Activated CD4-positive, CD25-positive, alpha-beta regulatory T cell treated with anti-CD3 and anti-CD28 coated beads, Interleukin-2, amount 50 U/mL, for 72 hours (primary cell): Measurements from ENCODE around the gene PRKCZ.
A peak's percentile ranks its signal among the peaks of the same experiment; 100 is the strongest.

Experiments used
- DNase-seq: peaks from one replicate; pipeline ENCODE4 v3.0.0; 2021

PRKCZ gene

DNA sequence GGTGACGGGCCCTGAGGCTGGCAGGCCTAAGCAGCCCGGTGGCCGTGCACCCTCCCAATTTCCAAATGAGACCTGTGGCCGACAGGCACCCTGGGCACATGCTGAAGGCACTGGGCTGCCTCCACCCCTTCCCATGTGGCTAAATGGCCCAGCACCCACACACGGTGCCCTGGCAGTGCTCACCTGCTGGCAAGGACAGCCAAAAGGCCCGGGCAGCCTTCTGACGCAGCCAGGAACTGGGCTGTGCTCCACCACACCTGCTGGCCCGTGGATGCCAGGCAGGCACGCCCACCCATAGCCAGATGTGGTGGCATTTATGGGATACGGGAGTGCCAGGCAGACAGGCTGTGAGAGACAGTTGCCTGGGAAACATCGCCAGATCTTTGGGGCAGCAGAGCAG, 148.4 kb downstream of the PRKCZ start:
- DNase-seq: no peak

GRCh38 chr1:2199042-2199810, 149.0 kb downstream of the PRKCZ start:
- DNase-seq: peak; percentile 74

- DNase-seq: no peak
Observed at GRCh38 chr1:2200308-2200943, 150.2 kb downstream of the PRKCZ start.

- no peak for DNase-seq
Observed at GRCh38 chr1:2201062-2201461, 150.9 kb downstream of the PRKCZ start.

DNA sequence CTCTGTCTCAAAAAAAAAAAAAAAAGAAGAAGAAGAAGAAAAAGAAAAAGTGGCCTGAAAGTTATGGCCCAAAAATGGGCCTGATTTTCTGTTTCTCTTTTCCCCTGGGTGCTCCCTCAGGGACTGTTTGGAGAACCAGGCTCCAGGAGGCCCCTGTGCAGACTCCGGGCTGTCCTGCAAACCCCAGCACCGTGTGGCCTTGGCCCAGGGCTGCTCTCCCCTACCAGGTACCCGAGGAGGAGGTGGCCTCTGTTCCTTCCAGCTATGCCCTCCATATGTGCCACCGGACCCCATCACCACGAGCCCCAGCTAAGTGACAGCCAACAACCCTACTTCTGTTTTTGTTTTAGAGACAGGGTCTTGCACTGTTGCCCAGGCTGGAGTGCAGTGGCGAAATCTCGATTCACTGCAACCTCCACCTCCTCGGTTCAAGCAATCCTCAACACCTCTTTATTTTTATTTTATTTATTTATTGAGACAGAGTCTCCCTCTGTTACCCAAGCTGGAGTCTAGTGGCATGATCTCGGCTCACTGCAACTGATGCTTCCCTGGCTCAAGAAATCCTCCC, 151.9 kb downstream of the PRKCZ start:
- DNase-seq: no peak

DNA sequence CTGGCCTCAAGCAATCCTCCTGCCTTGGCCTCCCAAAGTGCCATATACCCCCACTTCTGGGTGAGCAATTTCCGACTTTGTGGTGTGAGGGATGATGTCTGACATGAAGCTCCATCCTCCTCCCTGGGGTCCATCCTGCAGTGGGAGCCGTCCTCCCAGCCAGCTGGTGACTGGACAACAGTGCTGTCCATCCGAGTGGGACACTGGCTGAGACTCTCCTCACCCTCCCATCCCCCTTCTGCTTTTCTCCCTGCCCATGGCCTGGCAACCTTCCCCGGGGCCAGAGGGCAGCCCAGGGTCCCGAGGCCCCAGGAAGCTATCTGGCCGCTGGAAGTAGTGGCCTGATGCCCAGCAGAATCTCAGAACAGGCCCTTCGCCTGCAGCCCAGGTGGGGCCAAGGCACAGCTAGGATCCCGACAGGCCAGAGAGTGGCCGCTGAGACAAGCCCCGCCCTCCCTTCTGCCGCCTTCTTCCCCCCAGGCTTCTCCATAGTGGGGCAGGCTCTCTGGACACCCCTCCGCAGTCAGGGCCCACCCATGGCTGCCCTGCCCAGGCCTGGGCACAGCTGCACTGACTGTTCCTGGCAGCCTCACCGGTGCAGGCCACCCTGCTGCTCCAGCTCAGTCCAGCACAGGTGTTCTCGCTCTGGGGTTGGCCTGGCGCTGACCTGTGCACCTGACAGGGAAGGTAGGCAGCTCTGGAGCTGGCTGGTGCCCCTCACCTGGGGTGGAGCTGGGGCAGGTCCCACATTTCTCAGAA, 152.8 kb downstream of the PRKCZ start:
- DNase-seq: no peak

DNA sequence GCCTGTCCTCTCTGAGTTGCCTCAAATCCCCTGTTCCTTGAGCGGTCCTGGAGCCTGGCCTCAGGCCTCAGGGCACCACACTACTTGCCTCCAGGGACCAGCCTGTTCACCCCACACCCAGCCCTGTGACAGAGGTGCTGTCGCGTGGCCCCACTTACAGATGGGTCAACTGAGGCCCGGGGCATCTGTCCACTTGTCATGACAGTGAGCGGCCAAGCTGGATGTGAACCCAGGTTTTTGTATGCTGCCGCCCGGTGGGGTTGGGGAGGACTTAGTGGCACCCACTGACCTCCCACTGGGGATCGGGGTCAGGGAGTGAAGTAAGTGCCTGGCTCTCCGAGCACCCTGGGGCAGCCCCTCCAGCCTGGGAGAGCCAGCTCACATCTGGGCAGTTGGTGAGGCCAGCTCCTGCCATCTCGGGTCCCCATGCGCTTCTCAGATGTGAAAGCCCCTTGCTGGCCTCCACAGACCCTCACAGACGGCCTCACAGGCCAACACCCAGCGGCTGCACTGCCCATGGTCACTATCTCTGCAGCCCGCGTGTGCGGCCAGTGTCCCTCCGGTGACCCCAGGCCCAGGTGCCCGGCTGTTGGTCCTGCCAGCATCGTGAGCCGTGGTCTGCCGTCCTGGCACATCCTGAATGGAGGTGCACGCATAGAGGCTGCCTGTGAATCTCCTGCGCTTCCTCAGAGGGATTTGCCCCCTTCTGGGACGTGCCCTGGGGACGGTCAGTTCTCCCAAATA, 153.6 kb downstream of the PRKCZ start:
- no peak for DNase-seq

DNA sequence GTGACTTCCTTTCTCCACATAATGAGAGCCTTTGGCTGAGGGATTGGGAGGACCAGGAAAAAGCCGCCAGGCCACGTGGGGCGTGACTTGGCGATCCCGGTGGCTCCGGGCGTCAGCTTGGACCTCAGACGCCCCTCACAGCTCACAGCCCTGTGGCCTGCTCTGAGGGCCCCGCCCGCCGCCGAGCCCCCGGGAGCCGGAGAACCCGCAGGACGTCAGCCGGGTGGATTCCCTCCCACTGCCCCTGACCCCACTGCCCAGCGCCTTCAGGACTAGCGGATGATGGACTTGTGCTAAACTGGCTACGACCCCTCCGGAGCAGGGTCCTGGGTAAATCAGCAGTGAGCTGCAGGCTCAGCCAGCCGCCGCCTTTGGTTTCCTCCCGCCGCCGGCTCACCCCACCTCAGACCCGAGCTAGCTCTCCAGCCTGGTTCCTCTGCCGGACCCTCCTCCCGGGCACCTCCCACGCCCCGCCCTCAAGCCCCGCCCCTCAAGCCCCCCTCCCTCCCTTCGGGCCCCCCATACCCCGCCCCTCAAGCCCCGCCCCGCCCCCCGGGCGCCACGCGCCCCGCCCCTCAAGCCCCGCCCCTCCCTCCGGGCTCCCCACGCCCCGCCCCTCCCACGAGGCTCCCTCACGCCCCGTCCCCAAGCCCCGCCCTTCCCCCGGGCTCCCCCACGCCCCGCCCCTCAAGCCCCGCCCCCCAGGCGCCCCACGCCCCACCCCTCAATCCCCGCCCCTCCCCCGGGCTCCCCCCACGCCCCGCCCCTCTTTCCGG, 154.4 kb downstream of the PRKCZ start:
- no peak for DNase-seq

DNA sequence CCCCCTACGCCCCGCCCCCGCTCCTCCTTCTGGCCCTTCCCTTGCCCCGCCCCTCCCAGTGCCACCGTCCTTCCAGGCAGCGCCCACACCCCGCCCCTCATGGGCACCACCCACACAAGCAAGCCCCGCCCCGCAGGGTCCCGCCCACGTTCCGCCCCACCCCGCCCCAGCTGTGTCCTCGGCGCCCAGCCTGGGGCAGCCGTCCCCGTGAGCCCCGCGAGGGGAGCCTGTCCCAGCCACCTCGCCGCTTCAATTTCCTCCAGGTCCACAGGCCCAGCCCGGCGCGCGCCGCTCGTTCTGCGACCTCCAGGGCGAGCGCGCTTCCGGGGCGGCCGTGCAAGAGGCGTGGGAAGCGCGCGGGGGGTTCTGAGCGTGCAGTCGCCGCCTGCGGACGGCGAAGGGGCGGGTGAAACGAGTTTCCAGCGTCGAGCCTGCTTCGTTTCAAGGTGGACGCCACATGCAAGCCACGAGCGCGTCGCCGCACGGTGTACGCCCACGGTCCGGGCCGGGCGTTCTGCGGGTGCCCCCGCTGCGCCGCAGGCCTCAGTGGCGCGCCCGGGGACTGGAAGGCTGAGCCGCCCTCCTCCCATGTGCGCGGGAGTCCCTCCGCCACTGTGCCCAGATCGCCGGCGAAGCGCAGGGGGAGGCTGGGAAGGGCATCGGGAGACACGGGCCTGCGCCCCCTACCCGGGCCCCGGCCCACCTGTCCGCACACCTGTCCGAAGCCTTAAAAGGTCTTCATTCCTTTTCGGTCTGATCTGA, 155.2 kb downstream of the PRKCZ start:
- peak; percentile 89 for DNase-seq

GRCh38 chr1:2206813-2207487, 156.7 kb downstream of the PRKCZ start:
- DNase-seq: no peak

- DNase-seq: no peak
Observed at GRCh38 chr1:2208309-2209239, 158.4 kb downstream of the PRKCZ start.

DNA sequence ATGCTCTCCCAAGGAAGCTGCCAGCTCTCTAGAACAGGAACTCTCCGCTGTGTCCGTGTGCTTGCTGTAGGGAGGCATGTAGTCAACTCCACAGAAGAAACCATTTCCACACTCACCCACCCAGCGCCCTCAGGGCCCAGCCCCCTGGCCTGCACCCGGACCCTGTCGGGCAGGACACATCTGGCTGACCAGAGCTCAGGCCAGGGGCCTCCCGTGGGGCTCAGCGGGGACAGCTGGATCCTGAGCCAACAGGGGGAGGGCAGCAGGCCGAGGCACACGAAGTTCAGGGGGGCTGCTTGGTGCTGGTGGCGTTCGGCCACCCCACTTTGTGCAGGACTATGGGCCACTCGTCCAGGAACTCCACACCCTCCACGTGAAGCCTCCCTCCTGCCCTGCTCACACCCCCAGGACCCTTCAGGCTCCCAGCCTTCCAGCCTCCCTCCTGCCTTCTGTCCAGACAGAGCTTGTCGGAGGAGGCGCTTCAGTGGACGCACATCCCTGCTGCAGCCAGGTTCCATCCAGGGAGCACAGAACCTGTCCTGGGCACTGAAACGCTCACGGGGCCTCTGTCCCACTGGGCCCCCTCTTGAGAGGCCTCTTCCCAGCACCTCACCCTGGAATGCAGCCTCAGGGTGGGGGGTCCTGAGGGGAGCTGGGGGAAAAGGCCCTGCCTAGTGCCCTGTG, 159.3 kb downstream of the PRKCZ start:
- DNase-seq: no peak

DNA sequence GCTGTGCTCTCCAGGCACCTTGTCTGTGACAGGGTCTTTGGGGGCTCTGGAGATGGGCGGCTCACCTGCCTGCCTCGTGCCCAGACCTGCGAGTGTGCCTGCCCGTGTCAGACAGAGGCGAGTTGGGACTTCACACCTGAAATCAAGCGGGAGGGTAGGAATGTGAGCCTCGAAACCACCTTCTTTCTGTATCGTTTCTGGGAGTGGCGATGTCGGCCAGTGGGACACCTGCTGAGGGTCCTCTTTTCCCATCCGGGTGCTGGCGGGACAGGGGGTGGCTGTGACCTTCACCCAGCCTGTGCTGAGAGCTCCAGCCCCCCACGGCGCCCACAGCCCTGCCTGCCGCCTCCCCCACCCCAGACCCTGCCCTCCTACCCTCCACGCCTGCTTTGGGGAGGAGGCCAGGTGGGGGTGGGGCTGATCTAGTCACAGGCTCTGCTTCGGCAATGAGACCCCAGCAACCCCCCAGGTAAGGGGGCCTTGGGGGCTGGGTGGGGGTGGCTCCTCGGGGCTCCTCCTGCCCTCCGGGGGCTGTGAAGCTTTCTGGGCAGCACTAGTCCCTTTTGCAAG, 160.0 kb downstream of the PRKCZ start:
- no peak for DNase-seq

GRCh38 chr1:2210786-2211185, 160.6 kb downstream of the PRKCZ start:
- no peak for DNase-seq

DNA sequence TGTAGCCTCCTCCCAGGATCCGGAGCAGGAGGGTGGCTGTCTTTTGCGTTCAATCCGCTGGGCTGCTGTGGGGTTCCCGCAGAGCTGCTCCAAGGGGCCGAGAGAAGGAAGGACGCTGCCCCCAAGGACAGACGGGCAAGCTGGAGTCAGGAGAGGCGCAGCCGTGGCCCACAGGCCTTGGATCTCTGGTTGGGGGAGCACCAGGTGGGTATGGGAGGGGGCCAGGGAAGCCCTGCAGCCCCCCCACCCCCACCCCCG, 162.0 kb downstream of the PRKCZ start:
- no peak for DNase-seq

GRCh38 chr1:2212532-2213491, 162.6 kb downstream of the PRKCZ start:
- DNase-seq: no peak
